ENCODE measurements around the gene TRAPPC2L. TPM values are rescaled to one million over a fixed set of nuclear protein-coding genes. Genes with fewer than 3 reads are reported as not detected.
A peak's percentile ranks its signal among the peaks of the same experiment; 100 is the strongest.

TRAPPC2L gene
- total RNA-seq, 5 donors from 2014 or later (not counting 1 experiment from before 2014, with no cell fraction given): 45.6 to 61.1 (median 57.5) TPM

- no peak for DNase-seq
- CTCF ChIA-PET: no interaction called here
- H3K4me3 Mint-ChIP-seq: no peak within 1 kb of the TSS
- H3K36me3 ChIP-seq (ENCODE audit: control insufficient read depth in 2 of 2, extremely low read depth in 1 of 2, insufficient read depth in 1 of 2, low read length in 1 of 2): peaks cover 2 to 15% of the 10 kb centered on the region in 2 donors
- peaks cover 0 to 6% (median 4%) of the 10 kb centered on the region in 3 donors for H3K4me1 Mint-ChIP-seq
- 90% methylated on average over 6 of the region's 20 CpGs for WGBS (ENCODE audit: insufficient coverage)
- H3K9me3 ChIP-seq: no peaks in the 10 kb centered on the region
- POLR2A ChIA-PET: no interaction called here
- no peak within 1 kb of the TSS for H3K4me3 ChIP-seq (ENCODE audit: control insufficient read depth in 1 of 2, extremely low read depth in 1 of 2, low read length in 1 of 2)
- no peak for ATAC-seq (replicated peaks in 1 of 4)
- peaks cover 8 to 26% of the 10 kb centered on the region in 2 donors for H3K27me3 Mint-ChIP-seq
- H3K27me3 ChIP-seq (replicated peaks in 1 of 2; ENCODE audit: control insufficient read depth in 2 of 2, extremely low read depth in 1 of 2, insufficient read depth in 2 of 2, low read length in 1 of 2): peaks cover 0 to 31% of the 10 kb centered on the region in 2 experiments
- H3K4me1 ChIP-seq (ENCODE audit: control insufficient read depth in 1 of 2, extremely low read depth in 1 of 2, insufficient read depth in 2 of 2, low read length in 2 of 2): no peaks in the 10 kb centered on the region
- no peak within 1 kb of the TSS for H3K27ac ChIP-seq (ENCODE audit: low read length)
- H3K9me3 Mint-ChIP-seq: no peaks in the 10 kb centered on the region
- H3K36me3 Mint-ChIP-seq: peaks cover 5% of the 10 kb centered on the region
- no peak within 1 kb of the TSS for H3K27ac Mint-ChIP-seq
Measured at GRCh38 chr16:88866151-88866920, 9.4 kb downstream of the TRAPPC2L start, which contains the start of gene PABPN1L. TSS of gene PABPN1L (minus strand) at chr16:88866660. CDS start at chr16:88866606, 54 bp downstream.

- no peak for ATAC-seq (replicated peaks in 1 of 4)
- no peaks in the 10 kb centered on the region for H3K9me3 Mint-ChIP-seq
- H3K36me3 ChIP-seq (ENCODE audit: control insufficient read depth in 2 of 2, extremely low read depth in 1 of 2, insufficient read depth in 1 of 2, low read length in 1 of 2): peaks cover 0 to under 1% of the 10 kb centered on the region in 2 donors
- H3K4me3 ChIP-seq (ENCODE audit: control insufficient read depth in 1 of 2, extremely low read depth in 1 of 2, low read length in 1 of 2): no peak overlapping the region
- H3K27me3 ChIP-seq (replicated peaks in 1 of 2; ENCODE audit: control insufficient read depth in 2 of 2, extremely low read depth in 1 of 2, insufficient read depth in 2 of 2, low read length in 1 of 2): peaks cover 0 to 43% of the 10 kb centered on the region in 2 experiments
- CTCF ChIA-PET: interaction anchor here in 1 of 2 donors (0.7 kb wide), 1 partner anchor 19 kb away, joined by 3 read pairs; no protein-coding TSS in a partner anchor
- POLR2A ChIA-PET: no interaction called here
- no peak for DNase-seq
- no peak overlapping the region for H3K27ac Mint-ChIP-seq
- H3K4me1 Mint-ChIP-seq: peaks cover 0 to 6% (median 4%) of the 10 kb centered on the region in 3 donors
- peaks cover under 1% of the 10 kb centered on the region for H3K36me3 Mint-ChIP-seq
- H3K4me1 ChIP-seq (ENCODE audit: control insufficient read depth in 1 of 2, extremely low read depth in 1 of 2, insufficient read depth in 2 of 2, low read length in 2 of 2): no peaks in the 10 kb centered on the region
- peaks cover 8 to 29% of the 10 kb centered on the region in 2 donors for H3K27me3 Mint-ChIP-seq
- 91% methylated on average over 19 of the region's 24 CpGs for WGBS (ENCODE audit: insufficient coverage)
- H3K4me3 Mint-ChIP-seq: no peak overlapping the region
- no peak overlapping the region for H3K27ac ChIP-seq (ENCODE audit: low read length)
- H3K9me3 ChIP-seq: no peaks in the 10 kb centered on the region
Measured at GRCh38 chr16:88867581-88868246, 10.8 kb downstream of the TRAPPC2L start.

GRCh38 chr16:88868974-88869672, 12.2 kb downstream of the TRAPPC2L start:
- no peaks in the 10 kb centered on the region for H3K9me3 ChIP-seq
- Mint-ChIP-seq H3K36me3 (no peaks in the 10 kb centered on the region), H3K4me1 (peaks cover 0 to 6% (median 4%) of the 10 kb centered on the region in 3 donors), H3K27me3 (peaks cover 8 to 34% of the 10 kb centered on the region in 2 donors), H3K27ac (no peak overlapping the region), H3K4me3 (no peak overlapping the region), H3K9me3 (no peaks in the 10 kb centered on the region)
- no peaks in the 10 kb centered on the region for H3K36me3 ChIP-seq (ENCODE audit: control insufficient read depth in 2 of 2, extremely low read depth in 1 of 2, insufficient read depth in 1 of 2, low read length in 1 of 2)
- ATAC-seq (replicated peaks in 1 of 4) (no peak), DNase-seq (no peak)
- POLR2A ChIA-PET: no interaction called here
- H3K27ac ChIP-seq (ENCODE audit: low read length): no peak overlapping the region
- WGBS (ENCODE audit: insufficient coverage): 91% methylated on average over 26 of the region's 27 CpGs
- no peaks in the 10 kb centered on the region for H3K4me1 ChIP-seq (ENCODE audit: control insufficient read depth in 1 of 2, extremely low read depth in 1 of 2, insufficient read depth in 2 of 2, low read length in 2 of 2)
- CTCF ChIA-PET: no interaction called here
- H3K27me3 ChIP-seq (replicated peaks in 1 of 2; ENCODE audit: control insufficient read depth in 2 of 2, extremely low read depth in 1 of 2, insufficient read depth in 2 of 2, low read length in 1 of 2): peaks cover 0 to 54% of the 10 kb centered on the region in 2 experiments
- H3K4me3 ChIP-seq (ENCODE audit: control insufficient read depth in 1 of 2, extremely low read depth in 1 of 2, low read length in 1 of 2): no peak overlapping the region

- Histone ChIP-seq H3K27ac (ENCODE audit: low read length) (no peak overlapping the region), H3K4me1 (ENCODE audit: control insufficient read depth in 1 of 2, extremely low read depth in 1 of 2, insufficient read depth in 2 of 2, low read length in 2 of 2) (no peaks in the 10 kb centered on the region), H3K9me3 (no peaks in the 10 kb centered on the region), H3K36me3 (ENCODE audit: control insufficient read depth in 2 of 2, extremely low read depth in 1 of 2, insufficient read depth in 1 of 2, low read length in 1 of 2) (no peaks in the 10 kb centered on the region), H3K4me3 (ENCODE audit: control insufficient read depth in 1 of 2, extremely low read depth in 1 of 2, low read length in 1 of 2) (no peak overlapping the region), H3K27me3 (replicated peaks in 1 of 2; ENCODE audit: control insufficient read depth in 2 of 2, extremely low read depth in 1 of 2, insufficient read depth in 2 of 2, low read length in 1 of 2) (peaks cover 0 to 54% of the 10 kb centered on the region in 2 experiments)
- Mint-ChIP-seq H3K9me3 (no peaks in the 10 kb centered on the region), H3K27ac (no peak overlapping the region), H3K4me3 (no peak overlapping the region), H3K4me1 (peaks cover 0 to 6% (median 4%) of the 10 kb centered on the region in 3 donors), H3K27me3 (peaks cover 8 to 34% of the 10 kb centered on the region in 2 donors), H3K36me3 (no peaks in the 10 kb centered on the region)
- ATAC-seq (replicated peaks in 1 of 4) (no peak), DNase-seq (no peak)
- ChIA-PET POLR2A (no interaction called here), CTCF (no interaction called here)
- 78% methylated on average over 9 of the region's 9 CpGs for WGBS (ENCODE audit: insufficient coverage)
Measured at GRCh38 chr16:88869673-88869980, 12.7 kb downstream of the TRAPPC2L start.

GRCh38 chr16:88870608-88871348, 13.9 kb downstream of the TRAPPC2L start:
- Histone ChIP-seq H3K9me3 (no peaks in the 10 kb centered on the region), H3K27ac (ENCODE audit: low read length) (no peak overlapping the region), H3K36me3 (ENCODE audit: control insufficient read depth in 2 of 2, extremely low read depth in 1 of 2, insufficient read depth in 1 of 2, low read length in 1 of 2) (no peaks in the 10 kb centered on the region), H3K27me3 (replicated peaks in 1 of 2; ENCODE audit: control insufficient read depth in 2 of 2, extremely low read depth in 1 of 2, insufficient read depth in 2 of 2, low read length in 1 of 2) (peaks cover 0 to 54% of the 10 kb centered on the region in 2 experiments), H3K4me3 (ENCODE audit: control insufficient read depth in 1 of 2, extremely low read depth in 1 of 2, low read length in 1 of 2) (no peak overlapping the region), H3K4me1 (ENCODE audit: control insufficient read depth in 1 of 2, extremely low read depth in 1 of 2, insufficient read depth in 2 of 2, low read length in 2 of 2) (no peaks in the 10 kb centered on the region)
- WGBS (ENCODE audit: insufficient coverage): 22% methylated on average over 21 of the region's 37 CpGs
- POLR2A ChIA-PET: no interaction called here
- DNase-seq: peak in 2 of 35 experiments; percentile 10 to 47
- ATAC-seq (replicated peaks in 1 of 4): peak in 2 of 4 experiments; percentile 14 to 61
- Mint-ChIP-seq H3K4me1 (peaks cover 0 to 6% (median 4%) of the 10 kb centered on the region in 3 donors), H3K27ac (no peak overlapping the region), H3K36me3 (no peaks in the 10 kb centered on the region), H3K27me3 (peaks cover 8 to 34% of the 10 kb centered on the region in 2 donors), H3K4me3 (peak overlapping the region in 2 of 3 donors; percentile 3 to 47), H3K9me3 (no peaks in the 10 kb centered on the region)
- CTCF ChIA-PET: no interaction called here

GRCh38 chr16:88871349-88871702, 14.4 kb downstream of the TRAPPC2L start:
- H3K4me3 Mint-ChIP-seq: no peak overlapping the region
- ChIA-PET CTCF (no interaction called here), POLR2A (no interaction called here)

More at GRCh38 chr16:88871349-88871702, 14.4 kb downstream of the TRAPPC2L start:
- no peak overlapping the region for H3K27ac Mint-ChIP-seq
- 37% methylated on average over 2 of the region's 8 CpGs for WGBS (ENCODE audit: insufficient coverage)
- no peak overlapping the region for H3K4me3 ChIP-seq (ENCODE audit: control insufficient read depth in 1 of 2, extremely low read depth in 1 of 2, low read length in 1 of 2)
- no peaks in the 10 kb centered on the region for H3K9me3 ChIP-seq
- no peaks in the 10 kb centered on the region for H3K4me1 ChIP-seq (ENCODE audit: control insufficient read depth in 1 of 2, extremely low read depth in 1 of 2, insufficient read depth in 2 of 2, low read length in 2 of 2)
- H3K9me3 Mint-ChIP-seq: no peaks in the 10 kb centered on the region
- no peak overlapping the region for H3K27ac ChIP-seq (ENCODE audit: low read length)
- H3K36me3 Mint-ChIP-seq: no peaks in the 10 kb centered on the region
- H3K4me1 Mint-ChIP-seq: peaks cover 0 to 6% (median 4%) of the 10 kb centered on the region in 3 donors
- no peak for DNase-seq
- no peaks in the 10 kb centered on the region for H3K36me3 ChIP-seq (ENCODE audit: control insufficient read depth in 2 of 2, extremely low read depth in 1 of 2, insufficient read depth in 1 of 2, low read length in 1 of 2)
- no peak for ATAC-seq (replicated peaks in 1 of 4)
- H3K27me3 Mint-ChIP-seq: peaks cover 8 to 34% of the 10 kb centered on the region in 2 donors
- peaks cover 0 to 53% of the 10 kb centered on the region in 2 experiments for H3K27me3 ChIP-seq (replicated peaks in 1 of 2; ENCODE audit: control insufficient read depth in 2 of 2, extremely low read depth in 1 of 2, insufficient read depth in 2 of 2, low read length in 1 of 2)

Data from T-cell (primary cell).